Neutrophil (primary cell): ENCODE measurements around the gene LTBP4.
"Not testable (repeated sequence)": the region's sequence is repeated elsewhere in the genome, so short reads cannot be mapped to it uniquely, and the experiment has no call there.

Experiments used
- H3K27ac ChIP-seq: fragments of 200-600 bp; sonication (generic); 2 replicates; pipeline ENCODE4 v1.5.1; 2016; ENCODE audit warnings: mild to moderate bottlenecking, moderate library complexity
- H3K27me3 ChIP-seq: fragments of 200-600 bp; sonication (generic); 2 replicates; pipeline ENCODE4 v1.6.0; 2016; ENCODE audit warnings: mild to moderate bottlenecking
- H3K36me3 ChIP-seq: fragments of 200-600 bp; sonication (generic); 2 replicates; pipeline ENCODE4 v1.5.1; 2017
- H3K4me1 ChIP-seq, 2 experiments: fragments of 200-600 bp in 1 of 2; sonication (generic) in 1 of 2; 1 replicate in 1 of 2; 2 replicates in 1 of 2; pipeline versions ENCODE4 v1.5.1 to v1.6.1; 2013 to 2016; ENCODE audit warnings: low read depth in 1 of 2, low read length in 1 of 2, mild to moderate bottlenecking in 1 of 2, moderate library complexity in 1 of 2; ENCODE audit not compliant: control insufficient read depth in 1 of 2, insufficient read depth in 1 of 2
- H3K4me3 ChIP-seq, 2 experiments: fragments of 200-600 bp in 1 of 2; sonication (generic) in 1 of 2; 1 replicate in 1 of 2; 2 replicates in 1 of 2; pipeline ENCODE4 v1.5.1; 2013 to 2016; ENCODE audit warnings: low read depth in 1 of 2, low read length in 1 of 2, mild to moderate bottlenecking in 1 of 2, moderate library complexity in 1 of 2
- H3K9me3 ChIP-seq: fragments of 200-600 bp; sonication (generic); 2 replicates; pipeline ENCODE4 v1.5.1; 2016
- TF ChIP-seq, protein P1 (sequence below): fragments of 200-600 bp; sonication (generic); IDR thresholded peaks from 2 replicates; pipeline ENCODE4 v1.5.1; 2016; ENCODE audit warnings: antibody characterized with exemption

The LTBP4 gene

DNA sequence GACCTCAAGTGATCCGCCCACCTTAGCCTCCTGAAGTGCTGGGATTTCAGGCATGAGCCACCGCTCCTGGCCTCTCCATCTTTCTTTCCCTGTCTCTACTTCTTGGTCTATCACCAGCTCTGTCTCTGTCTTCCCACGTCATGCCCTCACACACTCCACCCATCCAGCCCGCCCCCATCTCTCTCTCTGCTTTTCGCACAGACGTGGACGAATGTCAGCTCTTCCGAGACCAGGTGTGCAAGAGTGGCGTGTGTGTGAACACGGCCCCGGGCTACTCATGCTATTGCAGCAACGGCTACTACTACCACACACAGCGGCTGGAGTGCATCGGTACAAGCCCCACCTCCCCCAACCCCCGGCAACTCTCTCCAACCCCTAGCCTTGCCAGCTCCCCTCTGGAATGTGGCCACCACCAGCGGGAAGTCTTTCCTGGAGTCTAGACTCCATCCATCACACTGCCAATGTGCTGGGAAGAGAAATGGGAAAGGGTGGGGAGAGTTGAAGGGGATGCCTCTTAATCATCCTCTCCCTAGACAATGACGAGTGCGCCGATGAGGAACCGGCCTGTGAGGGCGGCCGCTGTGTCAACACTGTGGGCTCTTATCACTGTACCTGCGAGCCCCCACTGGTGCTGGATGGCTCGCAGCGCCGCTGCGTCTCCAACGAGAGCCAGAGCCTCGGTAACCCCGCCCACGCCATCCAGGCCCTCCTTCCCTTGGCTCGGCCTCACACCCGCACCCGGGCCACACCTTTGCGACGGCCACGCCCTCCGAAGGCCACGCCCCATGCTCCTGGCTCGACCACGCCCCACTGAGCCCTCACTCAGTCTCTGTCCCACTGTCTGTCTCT is 22.5 kb downstream of the LTBP4 start:
- Histone ChIP-seq H3K9me3 (no peaks in the 10 kb centered on the region), H3K27ac (no peak overlapping the region), H3K36me3 (no peaks in the 10 kb centered on the region), H3K4me3 (no peak overlapping the region), H3K27me3 (no peaks in the 10 kb centered on the region), H3K4me1 (no peaks in the 10 kb centered on the region)
- TF ChIP-seq, protein P1, sequence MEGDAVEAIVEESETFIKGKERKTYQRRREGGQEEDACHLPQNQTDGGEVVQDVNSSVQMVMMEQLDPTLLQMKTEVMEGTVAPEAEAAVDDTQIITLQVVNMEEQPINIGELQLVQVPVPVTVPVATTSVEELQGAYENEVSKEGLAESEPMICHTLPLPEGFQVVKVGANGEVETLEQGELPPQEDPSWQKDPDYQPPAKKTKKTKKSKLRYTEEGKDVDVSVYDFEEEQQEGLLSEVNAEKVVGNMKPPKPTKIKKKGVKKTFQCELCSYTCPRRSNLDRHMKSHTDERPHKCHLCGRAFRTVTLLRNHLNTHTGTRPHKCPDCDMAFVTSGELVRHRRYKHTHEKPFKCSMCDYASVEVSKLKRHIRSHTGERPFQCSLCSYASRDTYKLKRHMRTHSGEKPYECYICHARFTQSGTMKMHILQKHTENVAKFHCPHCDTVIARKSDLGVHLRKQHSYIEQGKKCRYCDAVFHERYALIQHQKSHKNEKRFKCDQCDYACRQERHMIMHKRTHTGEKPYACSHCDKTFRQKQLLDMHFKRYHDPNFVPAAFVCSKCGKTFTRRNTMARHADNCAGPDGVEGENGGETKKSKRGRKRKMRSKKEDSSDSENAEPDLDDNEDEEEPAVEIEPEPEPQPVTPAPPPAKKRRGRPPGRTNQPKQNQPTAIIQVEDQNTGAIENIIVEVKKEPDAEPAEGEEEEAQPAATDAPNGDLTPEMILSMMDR, result no peak

DNA sequence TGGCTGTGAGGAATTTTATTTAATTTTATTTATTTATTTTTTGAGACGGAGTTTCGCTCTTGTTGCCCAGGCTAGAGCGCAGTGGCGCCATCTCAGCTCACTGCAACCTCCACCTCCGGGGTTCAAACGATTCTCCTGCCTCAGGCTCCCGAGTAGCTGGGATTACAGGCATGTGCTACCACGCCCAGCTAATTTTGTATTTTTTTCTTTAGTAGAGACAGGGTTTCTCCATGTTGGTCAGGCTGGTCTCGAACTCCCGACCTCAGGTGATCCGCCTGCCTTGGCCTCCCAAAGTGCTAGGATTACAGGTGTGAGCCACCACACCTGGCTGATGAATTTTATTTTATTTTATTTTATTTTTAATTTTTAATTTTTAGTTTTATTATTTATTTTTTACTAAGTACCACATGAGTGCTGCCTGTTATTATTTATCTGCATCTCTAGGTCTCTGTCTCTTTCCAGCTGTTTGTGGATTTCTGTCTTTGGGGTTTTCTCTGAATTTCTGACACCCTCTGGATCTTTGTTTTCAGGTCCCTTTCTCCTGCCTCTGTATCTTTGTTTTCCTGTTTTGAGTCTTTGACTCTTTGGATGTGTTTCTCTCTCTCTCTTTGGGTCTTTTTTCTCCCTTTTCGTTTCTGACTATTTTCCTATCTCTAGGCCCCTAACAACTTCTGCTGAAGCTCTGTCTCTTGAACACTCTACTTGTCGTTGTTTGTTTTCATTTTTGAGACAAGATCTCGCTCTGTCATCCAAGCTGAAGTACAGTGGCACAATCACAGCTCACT is 23.4 kb downstream of the LTBP4 start:
- H3K4me1 ChIP-seq, H3K27ac ChIP-seq, H3K9me3 ChIP-seq, H3K36me3 ChIP-seq, H3K4me3 ChIP-seq, H3K27me3 ChIP-seq: not testable (repeated sequence)

DNA sequence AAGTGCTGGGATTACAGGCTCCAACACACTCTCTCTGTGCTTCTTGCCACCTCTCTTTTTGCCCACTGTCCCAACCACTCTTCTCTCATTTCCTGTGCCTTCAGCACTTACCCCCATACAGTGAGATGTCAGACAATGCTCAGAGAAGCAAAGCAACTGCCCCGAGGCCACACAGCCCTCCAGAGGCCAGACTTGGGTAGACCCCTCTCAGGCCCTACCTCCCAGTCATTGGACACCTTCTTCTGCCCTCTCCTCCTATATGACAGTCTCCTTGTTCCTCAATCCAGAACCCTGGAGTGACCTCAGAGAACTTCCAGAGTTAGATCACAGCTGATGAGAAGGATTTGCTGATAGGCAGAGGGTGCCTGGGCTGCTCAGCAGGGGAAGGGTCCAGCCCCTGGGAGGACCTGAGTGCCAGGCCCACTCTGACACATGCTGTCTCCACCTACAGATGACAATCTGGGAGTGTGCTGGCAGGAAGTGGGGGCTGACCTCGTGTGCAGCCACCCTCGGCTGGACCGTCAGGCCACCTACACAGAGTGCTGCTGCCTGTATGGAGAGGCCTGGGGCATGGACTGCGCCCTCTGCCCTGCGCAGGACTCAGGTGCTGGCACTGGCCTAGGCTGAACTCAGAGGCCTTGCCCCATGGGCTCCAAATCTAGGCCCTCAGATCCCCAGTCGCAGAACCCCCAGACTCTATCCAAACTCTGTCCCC is 24.4 kb downstream of the LTBP4 start:
- Histone ChIP-seq H3K4me3 (no peak overlapping the region), H3K9me3 (no peaks in the 10 kb centered on the region), H3K27ac (no peak overlapping the region), H3K4me1 (no peaks in the 10 kb centered on the region), H3K27me3 (no peaks in the 10 kb centered on the region), H3K36me3 (no peaks in the 10 kb centered on the region)
- TF ChIP-seq, protein P1, result no peak

DNA sequence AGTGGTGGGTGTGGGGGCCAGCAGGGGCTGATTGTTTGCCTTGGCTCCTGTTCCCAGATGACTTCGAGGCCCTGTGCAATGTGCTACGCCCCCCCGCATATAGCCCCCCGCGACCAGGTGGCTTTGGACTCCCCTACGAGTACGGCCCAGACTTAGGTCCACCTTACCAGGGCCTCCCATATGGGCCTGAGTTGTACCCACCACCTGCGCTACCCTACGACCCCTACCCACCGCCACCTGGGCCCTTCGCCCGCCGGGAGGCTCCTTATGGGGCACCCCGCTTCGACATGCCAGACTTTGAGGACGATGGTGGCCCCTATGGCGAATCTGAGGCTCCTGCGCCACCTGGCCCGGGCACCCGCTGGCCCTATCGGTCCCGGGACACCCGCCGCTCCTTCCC is 25.7 kb downstream of the LTBP4 start:
- no peaks in the 10 kb centered on the region for H3K9me3 ChIP-seq
- no peaks in the 10 kb centered on the region for H3K4me1 ChIP-seq
- no peaks in the 10 kb centered on the region for H3K27me3 ChIP-seq
- no peaks in the 10 kb centered on the region for H3K36me3 ChIP-seq
- TF ChIP-seq, protein P1, result no peak
- no peak overlapping the region for H3K27ac ChIP-seq
- no peak overlapping the region for H3K4me3 ChIP-seq

DNA sequence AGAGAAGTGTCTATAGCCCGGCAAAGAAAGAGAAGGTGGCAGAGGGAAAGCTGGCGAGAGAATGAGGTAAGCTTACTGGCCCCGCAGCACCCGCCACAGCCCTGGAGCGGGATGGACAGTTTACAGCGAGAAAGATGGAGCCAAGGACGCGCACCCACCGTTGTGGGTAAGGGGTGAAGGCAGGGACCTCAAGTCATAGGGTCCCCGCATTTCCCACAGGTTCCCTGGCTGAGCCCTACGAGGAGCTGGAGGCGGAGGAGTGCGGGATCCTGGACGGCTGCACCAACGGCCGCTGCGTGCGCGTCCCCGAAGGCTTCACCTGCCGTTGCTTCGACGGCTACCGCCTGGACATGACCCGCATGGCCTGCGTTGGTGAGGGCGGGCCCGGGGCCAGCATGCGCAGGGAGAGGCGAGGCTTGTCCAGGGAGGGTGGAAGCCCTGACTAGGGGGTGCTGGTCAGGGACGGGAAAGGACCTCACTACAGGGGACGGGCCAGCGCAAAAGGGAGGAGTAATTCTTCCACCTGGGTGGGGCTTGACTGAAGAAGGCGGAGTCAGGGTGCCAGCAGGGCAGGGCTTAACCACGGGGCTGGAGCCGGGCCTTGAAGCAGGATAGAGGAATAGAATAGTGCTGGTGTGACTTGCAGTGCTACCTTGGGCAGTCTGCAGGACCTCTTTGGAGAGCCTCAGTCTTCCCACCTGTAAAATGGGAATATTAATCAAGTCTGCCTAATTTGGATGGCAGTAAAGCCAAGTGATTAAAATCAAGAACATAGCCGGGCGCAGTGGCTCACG is 26.5 kb downstream of the LTBP4 start:
- TF ChIP-seq, protein P1, result no peak
- Histone ChIP-seq H3K4me3 (no peak overlapping the region), H3K9me3 (no peaks in the 10 kb centered on the region), H3K27me3 (no peaks in the 10 kb centered on the region), H3K27ac (no peak overlapping the region), H3K4me1 (no peaks in the 10 kb centered on the region), H3K36me3 (no peaks in the 10 kb centered on the region)
